ENCODE results near the gene TCEA2. TPM values are rescaled to one million over a fixed set of nuclear protein-coding genes. Genes with fewer than 3 reads are reported as not detected.

TCEA2 gene
- total and polyA plus RNA-seq, 2 of the 13 experiments (the other 11 are each of a cell fraction or from before 2014, with no cell fraction given): 28.1 to 33.7 TPM

DNA sequence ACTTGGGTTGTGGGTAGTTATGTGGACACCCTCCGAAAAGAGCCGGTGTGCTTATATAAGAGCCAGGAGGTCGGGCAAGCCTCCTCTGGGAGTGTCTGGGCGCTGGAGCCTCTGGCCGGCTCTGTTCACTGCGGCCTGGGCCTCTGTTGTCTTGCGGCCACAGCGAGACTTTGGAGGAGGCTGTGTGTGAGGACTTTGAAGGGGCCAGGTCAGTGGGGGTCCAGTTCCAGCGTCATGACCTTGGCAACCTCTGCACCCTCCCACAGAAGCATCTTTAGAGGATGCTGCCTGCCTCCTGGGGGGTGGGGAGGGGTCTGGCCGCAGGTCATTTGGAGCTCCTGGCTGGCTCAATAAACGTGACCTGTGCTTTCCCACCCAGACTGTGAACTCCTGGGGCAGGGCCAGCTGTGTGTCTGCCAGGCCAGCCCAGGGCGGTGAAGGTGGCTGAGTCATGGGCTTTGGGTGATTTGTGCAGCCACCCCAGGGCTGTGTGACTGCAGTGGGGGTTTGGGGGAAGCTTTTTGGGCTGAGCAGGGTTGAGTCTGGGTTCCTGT is 1.2 kb downstream of the TCEA2 start:
- in situ Hi-C loops (cut with HindIII; ENCODE audit: extremely low pct_ligation_motif_present, low pct_unique_long_range_greater_than_20kb): no loop called here
- ChIA-PET CTCF (ENCODE audit: low intra/inter-chr PET ratio, low total read pairs) (no interaction called here), POLR2A (interaction anchor here (1.2 to 3.7 kb wide), 8 partner anchors 8 to 406 kb away, joined by 4 to 34 read pairs (median 6); partner anchors contain the start of genes C20orf204, OPRL1, RGS19 and RTEL1)
- Histone ChIP-seq H3K9me3 (ENCODE audit: low read length) (no peaks in the 10 kb centered on the region), H3K36me3 (replicated peaks in 1 of 2; ENCODE audit: control insufficient read depth in 1 of 2, insufficient read depth in 2 of 2, low read length in 2 of 2) (no peaks in the 10 kb centered on the region), H3K27ac (ENCODE audit: extremely low read length, insufficient read depth, low read length) (peak overlapping the region; percentile 78), H3K9ac (ENCODE audit: insufficient read depth, low read depth, low read length) (peak overlapping the region; percentile 82), H3K4me3 (replicated peaks in 1 of 3; ENCODE audit: insufficient read depth in 1 of 3, low read depth in 2 of 3, low read length in 3 of 3) (peak overlapping the region; percentile 82 to 98 (median 90)), H2AFZ (ENCODE audit: low read length) (no peak overlapping the region), H3K27me3 (ENCODE audit: control insufficient read depth in 1 of 2, insufficient read depth in 2 of 2, low read length in 2 of 2) (peaks cover 3 to 11% of the 10 kb centered on the region in 2 experiments; a peak in 2 of 5 replicates), H3K4me2 (ENCODE audit: low read depth, low read length) (peak overlapping the region; percentile 95), H4K20me1 (ENCODE audit: insufficient read depth, low read length) (peaks cover 4% of the 10 kb centered on the region; the same call in 1 of the 2 replicates), H3K4me1 (ENCODE audit: insufficient read depth, low read length) (peaks cover 56% of the 10 kb centered on the region), H3K79me2 (ENCODE audit: insufficient read depth, low read length) (no peaks in the 10 kb centered on the region)
- peak; percentile 24 for ATAC-seq
- peak; percentile 28 for FAIRE-seq
- no TSS peak for BruUV-seq (replicated peaks)
- DNase-seq (ENCODE audit: low spot score): no peak
- intact Hi-C loops (cut with micrococcal nuclease; ENCODE audit: unreplicated experiment): loop anchor here (2.0 kb wide), 1 partner anchor 17 kb away; the partner anchor contains the start of gene OPRL1
- WGBS (ENCODE audit: low lambda C conversion rate): 0% methylated on average over 11 of the region's 12 CpGs
- no peak for TF ChIP-seq GABPA (IDR thresholded peaks at IDR 0.05; ENCODE audit: low read depth, low read length)
- no peak for TF ChIP-seq GABPA (CRISPR knock-in tag; IDR thresholded peaks at IDR 0.05; ENCODE audit: low read depth)
- no peak for TF ChIP-seq YEATS2 (CRISPR knock-in tag; IDR thresholded peaks at IDR 0.05; ENCODE audit: borderline replicate concordance)
- TF ChIP-seq ZSCAN30 (CRISPR knock-in tag; IDR thresholded peaks at IDR 0.05): no peak
- TF ChIP-seq, protein P1, sequence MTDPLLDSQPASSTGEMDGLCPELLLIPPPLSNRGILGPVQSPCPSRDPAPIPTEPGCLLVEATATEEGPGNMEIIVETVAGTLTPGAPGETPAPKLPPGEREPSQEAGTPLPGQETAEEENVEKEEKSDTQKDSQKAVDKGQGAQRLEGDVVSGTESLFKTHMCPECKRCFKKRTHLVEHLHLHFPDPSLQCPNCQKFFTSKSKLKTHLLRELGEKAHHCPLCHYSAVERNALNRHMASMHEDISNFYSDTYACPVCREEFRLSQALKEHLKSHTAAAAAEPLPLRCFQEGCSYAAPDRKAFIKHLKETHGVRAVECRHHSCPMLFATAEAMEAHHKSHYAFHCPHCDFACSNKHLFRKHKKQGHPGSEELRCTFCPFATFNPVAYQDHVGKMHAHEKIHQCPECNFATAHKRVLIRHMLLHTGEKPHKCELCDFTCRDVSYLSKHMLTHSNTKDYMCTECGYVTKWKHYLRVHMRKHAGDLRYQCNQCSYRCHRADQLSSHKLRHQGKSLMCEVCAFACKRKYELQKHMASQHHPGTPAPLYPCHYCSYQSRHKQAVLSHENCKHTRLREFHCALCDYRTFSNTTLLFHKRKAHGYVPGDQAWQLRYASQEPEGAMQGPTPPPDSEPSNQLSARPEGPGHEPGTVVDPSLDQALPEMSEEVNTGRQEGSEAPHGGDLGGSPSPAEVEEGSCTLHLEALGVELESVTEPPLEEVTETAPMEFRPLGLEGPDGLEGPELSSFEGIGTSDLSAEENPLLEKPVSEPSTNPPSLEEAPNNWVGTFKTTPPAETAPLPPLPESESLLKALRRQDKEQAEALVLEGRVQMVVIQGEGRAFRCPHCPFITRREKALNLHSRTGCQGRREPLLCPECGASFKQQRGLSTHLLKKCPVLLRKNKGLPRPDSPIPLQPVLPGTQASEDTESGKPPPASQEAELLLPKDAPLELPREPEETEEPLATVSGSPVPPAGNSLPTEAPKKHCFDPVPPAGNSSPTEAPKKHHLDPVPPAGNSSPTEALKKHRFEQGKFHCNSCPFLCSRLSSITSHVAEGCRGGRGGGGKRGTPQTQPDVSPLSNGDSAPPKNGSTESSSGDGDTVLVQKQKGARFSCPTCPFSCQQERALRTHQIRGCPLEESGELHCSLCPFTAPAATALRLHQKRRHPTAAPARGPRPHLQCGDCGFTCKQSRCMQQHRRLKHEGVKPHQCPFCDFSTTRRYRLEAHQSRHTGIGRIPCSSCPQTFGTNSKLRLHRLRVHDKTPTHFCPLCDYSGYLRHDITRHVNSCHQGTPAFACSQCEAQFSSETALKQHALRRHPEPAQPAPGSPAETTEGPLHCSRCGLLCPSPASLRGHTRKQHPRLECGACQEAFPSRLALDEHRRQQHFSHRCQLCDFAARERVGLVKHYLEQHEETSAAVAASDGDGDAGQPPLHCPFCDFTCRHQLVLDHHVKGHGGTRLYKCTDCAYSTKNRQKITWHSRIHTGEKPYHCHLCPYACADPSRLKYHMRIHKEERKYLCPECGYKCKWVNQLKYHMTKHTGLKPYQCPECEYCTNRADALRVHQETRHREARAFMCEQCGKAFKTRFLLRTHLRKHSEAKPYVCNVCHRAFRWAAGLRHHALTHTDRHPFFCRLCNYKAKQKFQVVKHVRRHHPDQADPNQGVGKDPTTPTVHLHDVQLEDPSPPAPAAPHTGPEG (CRISPR knock-in tag; IDR thresholded peaks at IDR 0.05): peak; percentile 39
- 0 out of 2 replicates have a peak, but pooled peaks have one; percentile 17 for TF ChIP-seq ZNF772 (CRISPR knock-in tag; IDR thresholded peaks at IDR 0.05)
- TF ChIP-seq, protein P2, sequence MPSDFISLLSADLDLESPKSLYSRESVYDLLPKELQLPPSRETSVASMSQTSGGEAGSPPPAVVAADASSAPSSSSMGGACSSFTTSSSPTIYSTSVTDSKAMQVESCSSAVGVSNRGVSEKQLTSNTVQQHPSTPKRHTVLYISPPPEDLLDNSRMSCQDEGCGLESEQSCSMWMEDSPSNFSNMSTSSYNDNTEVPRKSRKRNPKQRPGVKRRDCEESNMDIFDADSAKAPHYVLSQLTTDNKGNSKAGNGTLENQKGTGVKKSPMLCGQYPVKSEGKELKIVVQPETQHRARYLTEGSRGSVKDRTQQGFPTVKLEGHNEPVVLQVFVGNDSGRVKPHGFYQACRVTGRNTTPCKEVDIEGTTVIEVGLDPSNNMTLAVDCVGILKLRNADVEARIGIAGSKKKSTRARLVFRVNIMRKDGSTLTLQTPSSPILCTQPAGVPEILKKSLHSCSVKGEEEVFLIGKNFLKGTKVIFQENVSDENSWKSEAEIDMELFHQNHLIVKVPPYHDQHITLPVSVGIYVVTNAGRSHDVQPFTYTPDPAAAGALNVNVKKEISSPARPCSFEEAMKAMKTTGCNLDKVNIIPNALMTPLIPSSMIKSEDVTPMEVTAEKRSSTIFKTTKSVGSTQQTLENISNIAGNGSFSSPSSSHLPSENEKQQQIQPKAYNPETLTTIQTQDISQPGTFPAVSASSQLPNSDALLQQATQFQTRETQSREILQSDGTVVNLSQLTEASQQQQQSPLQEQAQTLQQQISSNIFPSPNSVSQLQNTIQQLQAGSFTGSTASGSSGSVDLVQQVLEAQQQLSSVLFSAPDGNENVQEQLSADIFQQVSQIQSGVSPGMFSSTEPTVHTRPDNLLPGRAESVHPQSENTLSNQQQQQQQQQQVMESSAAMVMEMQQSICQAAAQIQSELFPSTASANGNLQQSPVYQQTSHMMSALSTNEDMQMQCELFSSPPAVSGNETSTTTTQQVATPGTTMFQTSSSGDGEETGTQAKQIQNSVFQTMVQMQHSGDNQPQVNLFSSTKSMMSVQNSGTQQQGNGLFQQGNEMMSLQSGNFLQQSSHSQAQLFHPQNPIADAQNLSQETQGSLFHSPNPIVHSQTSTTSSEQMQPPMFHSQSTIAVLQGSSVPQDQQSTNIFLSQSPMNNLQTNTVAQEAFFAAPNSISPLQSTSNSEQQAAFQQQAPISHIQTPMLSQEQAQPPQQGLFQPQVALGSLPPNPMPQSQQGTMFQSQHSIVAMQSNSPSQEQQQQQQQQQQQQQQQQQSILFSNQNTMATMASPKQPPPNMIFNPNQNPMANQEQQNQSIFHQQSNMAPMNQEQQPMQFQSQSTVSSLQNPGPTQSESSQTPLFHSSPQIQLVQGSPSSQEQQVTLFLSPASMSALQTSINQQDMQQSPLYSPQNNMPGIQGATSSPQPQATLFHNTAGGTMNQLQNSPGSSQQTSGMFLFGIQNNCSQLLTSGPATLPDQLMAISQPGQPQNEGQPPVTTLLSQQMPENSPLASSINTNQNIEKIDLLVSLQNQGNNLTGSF (CRISPR knock-in tag; IDR thresholded peaks at IDR 0.05): no peak
- TF ChIP-seq RFX3 (CRISPR knock-in tag; IDR thresholded peaks at IDR 0.05): no peak
- no peak; the same call in 1 of the 2 replicates for TF ChIP-seq BRD4 (CRISPR knock-in tag; IDR thresholded peaks at IDR 0.05)
- TF ChIP-seq, protein P3, sequence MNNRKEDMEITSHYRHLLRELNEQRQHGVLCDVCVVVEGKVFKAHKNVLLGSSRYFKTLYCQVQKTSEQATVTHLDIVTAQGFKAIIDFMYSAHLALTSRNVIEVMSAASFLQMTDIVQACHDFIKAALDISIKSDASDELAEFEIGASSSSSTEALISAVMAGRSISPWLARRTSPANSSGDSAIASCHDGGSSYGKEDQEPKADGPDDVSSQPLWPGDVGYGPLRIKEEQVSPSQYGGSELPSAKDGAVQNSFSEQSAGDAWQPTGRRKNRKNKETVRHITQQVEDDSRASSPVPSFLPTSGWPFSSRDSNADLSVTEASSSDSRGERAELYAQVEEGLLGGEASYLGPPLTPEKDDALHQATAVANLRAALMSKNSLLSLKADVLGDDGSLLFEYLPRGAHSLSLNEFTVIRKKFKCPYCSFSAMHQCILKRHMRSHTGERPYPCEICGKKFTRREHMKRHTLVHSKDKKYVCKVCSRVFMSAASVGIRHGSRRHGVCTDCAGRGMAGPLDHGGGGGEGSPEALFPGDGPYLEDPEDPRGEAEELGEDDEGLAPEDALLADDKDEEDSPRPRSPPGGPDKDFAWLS (CRISPR knock-in tag; IDR thresholded peaks at IDR 0.05; ENCODE audit: borderline replicate concordance): 0 out of 2 replicates have a peak, but pooled peaks have one; percentile 92
- no peak for TF ChIP-seq RFXANK (CRISPR knock-in tag; IDR thresholded peaks at IDR 0.05)
